SK-N-SH treated with all-trans-retinoic acid at 6 μM for 48 hours (cell line): ENCODE results near the gene ELMO1.

Experiments used
- ATAC-seq: fragments of 200-7000 bp; cut with Tn5 transposase; 3 replicates; pipeline ENCODE4 v1.9.1; 2020; ENCODE audit warnings: mild to moderate bottlenecking, moderate library complexity
- ARNTL ChIP-seq: fragments of 450-650 bp; formaldehyde crosslinking; IDR thresholded peaks from 2 replicates; pipeline ENCODE4 v1.5.0; 2020; ENCODE audit warnings: low read depth, mild to moderate bottlenecking, moderate library complexity, borderline replicate concordance
- BACH2 ChIP-seq: fragments of 250-450 bp; sonication (Bioruptor Pico); IDR thresholded peaks from 2 replicates; pipeline ENCODE4 v1.9.0; 2021; ENCODE audit warnings: mild to moderate bottlenecking, borderline replicate concordance
- CREB5 ChIP-seq: fragments of 250-450 bp; sonication (Bioruptor Pico); IDR thresholded peaks from 2 replicates; pipeline ENCODE4 v1.5.1; 2020; ENCODE audit warnings: low read depth, mild to moderate bottlenecking, moderate library complexity
- CSDC2 ChIP-seq: fragments of 250-450 bp; sonication (Bioruptor Pico); IDR thresholded peaks from 2 replicates; pipeline ENCODE4 v1.5.0; 2020; ENCODE audit warnings: mild to moderate bottlenecking, moderate library complexity
- ESRRG ChIP-seq: fragments of 250-450 bp; sonication (Bioruptor Pico); IDR thresholded peaks from 2 replicates; pipeline ENCODE4 v1.6.1; 2021; ENCODE audit warnings: mild to moderate bottlenecking
- GLIS3 ChIP-seq: fragments of 250-450 bp; sonication (Bioruptor Pico); IDR thresholded peaks from 2 replicates; pipeline ENCODE4 v1.5.0; 2020; ENCODE audit warnings: mild to moderate bottlenecking, moderate library complexity
- ISL1 ChIP-seq: fragments of 250-450 bp; sonication (Bioruptor Pico); IDR thresholded peaks from 2 replicates; pipeline ENCODE4 v2.1.2; 2022; ENCODE audit warnings: mild to moderate bottlenecking, moderate library complexity
- OSR1 ChIP-seq: fragments of 250-450 bp; sonication (Bioruptor Pico); IDR thresholded peaks from 2 replicates; pipeline ENCODE4 v1.8.0; 2022; ENCODE audit warnings: moderate library complexity, mild to moderate bottlenecking, inconsistent platforms
- PATZ1 ChIP-seq: fragments of 250-450 bp; sonication (Bioruptor Pico); IDR thresholded peaks from 2 replicates; pipeline ENCODE4 v1.8.0; 2020; ENCODE audit warnings: mild to moderate bottlenecking, moderate library complexity, borderline replicate concordance
- POU6F1 ChIP-seq: fragments of 250-450 bp; sonication (Bioruptor Pico); IDR thresholded peaks from 2 replicates; pipeline ENCODE4 v1.8.0; 2021; ENCODE audit warnings: low read depth, mild to moderate bottlenecking, moderate library complexity, borderline replicate concordance
- PPARA ChIP-seq: fragments of 250-450 bp; sonication (Bioruptor Pico); IDR thresholded peaks from 2 replicates; pipeline ENCODE4 v1.5.0; 2020; ENCODE audit warnings: mild to moderate bottlenecking, borderline replicate concordance
- RARB ChIP-seq: fragments of 250-450 bp; sonication (Bioruptor Pico); IDR thresholded peaks from 2 replicates; pipeline ENCODE4 v1.8.0; 2021; ENCODE audit warnings: mild to moderate bottlenecking, moderate library complexity
- SNAI2 ChIP-seq: fragments of 250-450 bp; sonication (Bioruptor Pico); IDR thresholded peaks from 2 replicates; pipeline ENCODE4 v1.5.0; 2020; ENCODE audit warnings: mild to moderate bottlenecking, moderate library complexity
- TCF4 ChIP-seq: fragments of 250-450 bp; sonication (Bioruptor Pico); IDR thresholded peaks from 2 replicates; pipeline ENCODE4 v1.8.0; 2021; ENCODE audit warnings: mild to moderate bottlenecking, moderate library complexity, borderline replicate concordance
- TSHZ2 ChIP-seq: fragments of 250-450 bp; sonication (Bioruptor Pico); IDR thresholded peaks from 2 replicates; pipeline ENCODE4 v1.5.0; 2020; ENCODE audit warnings: mild to moderate bottlenecking, moderate library complexity
- ZC3H10 ChIP-seq: fragments of 250-450 bp; sonication (Bioruptor Pico); IDR thresholded peaks from 2 replicates; pipeline ENCODE4 v1.5.1; 2021; ENCODE audit warnings: mild to moderate bottlenecking, moderate library complexity
- ZFP3 ChIP-seq: fragments of 250-450 bp; sonication (Bioruptor Pico); IDR thresholded peaks from 2 replicates; pipeline ENCODE4 v1.5.0; 2020; ENCODE audit warnings: mild to moderate bottlenecking, moderate library complexity
- ZNF565 ChIP-seq: fragments of 450-650 bp; formaldehyde crosslinking; conservative IDR thresholded peaks from 2 replicates; pipeline ENCODE4 v1.5.0; 2020; ENCODE audit warnings: low read depth, mild to moderate bottlenecking, moderate library complexity
- ZNF70 ChIP-seq: fragments of 450-650 bp; formaldehyde crosslinking; IDR thresholded peaks from 2 replicates; pipeline ENCODE4 v1.5.0; 2020; ENCODE audit warnings: mild to moderate bottlenecking, moderate library complexity
- ZNF8 ChIP-seq: fragments of 450-650 bp; formaldehyde crosslinking; IDR thresholded peaks from 2 replicates; pipeline ENCODE4 v1.5.0; 2020; ENCODE audit warnings: mild to moderate bottlenecking, moderate library complexity

Gene ELMO1

GRCh38 chr7:37160656-37161055, 288.0 kb downstream of the ELMO1 start:
- TF ChIP-seq ZFP3 (CRISPR knock-in tag) (no peak), PATZ1 (CRISPR knock-in tag) (no peak), TSHZ2 (CRISPR knock-in tag) (no peak)
- ATAC-seq: no peak

- ATAC-seq: no peak
- TF ChIP-seq ISL1 (no peak), GLIS3 (CRISPR knock-in tag) (no peak), ESRRG (CRISPR knock-in tag) (no peak), ZNF8 (CRISPR knock-in tag) (no peak)
Observed at GRCh38 chr7:37153376-37153775, 295.3 kb downstream of the ELMO1 start.

- no peak for TF ChIP-seq PPARA (CRISPR knock-in tag)
- no peak for TF ChIP-seq BACH2 (CRISPR knock-in tag)
- no peak for TF ChIP-seq ARNTL (CRISPR knock-in tag)
- TF ChIP-seq RARB (CRISPR knock-in tag): no peak
- no peak for TF ChIP-seq ZNF70 (CRISPR knock-in tag)
- no peak for TF ChIP-seq SNAI2 (CRISPR knock-in tag)
- TF ChIP-seq ZC3H10 (CRISPR knock-in tag): no peak
- no peak for ATAC-seq
Observed at GRCh38 chr7:37151741-37152413, 296.8 kb downstream of the ELMO1 start.

GRCh38 chr7:37150856-37151255, 297.8 kb downstream of the ELMO1 start:
- TF ChIP-seq SNAI2 (CRISPR knock-in tag) (no peak), ZFP3 (CRISPR knock-in tag) (no peak)
- no peak for ATAC-seq

GRCh38 chr7:37150180-37150579, 298.5 kb downstream of the ELMO1 start:
- ATAC-seq: no peak
- no peak for TF ChIP-seq TSHZ2 (CRISPR knock-in tag)
- no peak for TF ChIP-seq ZFP3 (CRISPR knock-in tag)
- no peak for TF ChIP-seq PPARA (CRISPR knock-in tag)
- no peak for TF ChIP-seq ISL1
- no peak for TF ChIP-seq OSR1 (CRISPR knock-in tag)
- TF ChIP-seq RARB (CRISPR knock-in tag): no peak
- no peak for TF ChIP-seq SNAI2 (CRISPR knock-in tag)
- no peak for TF ChIP-seq ZNF8 (CRISPR knock-in tag)
- TF ChIP-seq ESRRG (CRISPR knock-in tag): no peak
- TF ChIP-seq CREB5 (CRISPR knock-in tag): no peak
- TF ChIP-seq ZC3H10 (CRISPR knock-in tag): no peak
- no peak for TF ChIP-seq PATZ1 (CRISPR knock-in tag)
- no peak for TF ChIP-seq TCF4
- no peak for TF ChIP-seq CSDC2 (CRISPR knock-in tag)
- no peak for TF ChIP-seq GLIS3 (CRISPR knock-in tag)
- TF ChIP-seq POU6F1 (CRISPR knock-in tag): no peak
- TF ChIP-seq ZNF565: no peak
- TF ChIP-seq BACH2 (CRISPR knock-in tag): no peak
- TF ChIP-seq ARNTL (CRISPR knock-in tag): no peak
- TF ChIP-seq, all 23 proteins: peak for 0
